ENCODE data around the gene EFNA5. TPM values are rescaled to one million over a fixed set of nuclear protein-coding genes. Genes with fewer than 3 reads are reported as not detected.

The EFNA5 gene
- total RNA-seq, 2 donors from 2014 or later: 5.6 to 7.2 TPM

DNA sequence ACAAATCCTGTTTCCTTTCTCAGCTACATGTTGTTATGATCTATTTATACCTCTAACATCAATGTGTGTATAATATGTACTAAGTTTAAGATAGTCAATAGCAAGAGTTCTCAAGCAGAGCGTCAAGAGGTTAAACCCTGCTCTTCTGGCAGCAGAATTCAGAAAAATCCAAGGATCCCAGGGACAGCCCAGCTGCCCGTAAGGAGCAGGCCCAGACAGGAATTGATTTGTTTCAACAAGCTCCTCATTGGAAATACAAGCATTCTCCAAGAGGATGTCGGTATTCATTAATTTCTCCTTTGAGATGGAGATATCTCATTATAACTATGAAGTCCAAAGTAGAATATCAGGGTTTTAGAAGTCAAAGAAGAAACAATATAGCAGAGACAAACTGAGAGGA, 14.9 kb downstream of the EFNA5 start:
- no peak overlapping the region for H3K4me3 ChIP-seq
- H3K4me1 ChIP-seq (replicated peaks): no peaks in the 10 kb centered on the region
- TF ChIP-seq POLR2A (IDR thresholded peaks at IDR 0.05) (no peak), POLR2AphosphoS5 (IDR thresholded peaks at IDR 0.05) (no peak)
- TF ChIP-seq, protein P1, sequence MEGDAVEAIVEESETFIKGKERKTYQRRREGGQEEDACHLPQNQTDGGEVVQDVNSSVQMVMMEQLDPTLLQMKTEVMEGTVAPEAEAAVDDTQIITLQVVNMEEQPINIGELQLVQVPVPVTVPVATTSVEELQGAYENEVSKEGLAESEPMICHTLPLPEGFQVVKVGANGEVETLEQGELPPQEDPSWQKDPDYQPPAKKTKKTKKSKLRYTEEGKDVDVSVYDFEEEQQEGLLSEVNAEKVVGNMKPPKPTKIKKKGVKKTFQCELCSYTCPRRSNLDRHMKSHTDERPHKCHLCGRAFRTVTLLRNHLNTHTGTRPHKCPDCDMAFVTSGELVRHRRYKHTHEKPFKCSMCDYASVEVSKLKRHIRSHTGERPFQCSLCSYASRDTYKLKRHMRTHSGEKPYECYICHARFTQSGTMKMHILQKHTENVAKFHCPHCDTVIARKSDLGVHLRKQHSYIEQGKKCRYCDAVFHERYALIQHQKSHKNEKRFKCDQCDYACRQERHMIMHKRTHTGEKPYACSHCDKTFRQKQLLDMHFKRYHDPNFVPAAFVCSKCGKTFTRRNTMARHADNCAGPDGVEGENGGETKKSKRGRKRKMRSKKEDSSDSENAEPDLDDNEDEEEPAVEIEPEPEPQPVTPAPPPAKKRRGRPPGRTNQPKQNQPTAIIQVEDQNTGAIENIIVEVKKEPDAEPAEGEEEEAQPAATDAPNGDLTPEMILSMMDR (IDR thresholded peaks at IDR 0.05): no peak
- intact Hi-C loops (cut with DNase I): no loop called here
- H3K27ac ChIP-seq: no peak overlapping the region
- H3K36me3 ChIP-seq: no peaks in the 10 kb centered on the region
- H3K27me3 ChIP-seq (replicated peaks; ENCODE audit: insufficient read depth): no peaks in the 10 kb centered on the region
- no peaks in the 10 kb centered on the region for H3K9me3 ChIP-seq
- no peak for DNase-seq (ENCODE audit: low spot score)
- WGBS: 63% methylated on average over 3 of the region's 3 CpGs

DNA sequence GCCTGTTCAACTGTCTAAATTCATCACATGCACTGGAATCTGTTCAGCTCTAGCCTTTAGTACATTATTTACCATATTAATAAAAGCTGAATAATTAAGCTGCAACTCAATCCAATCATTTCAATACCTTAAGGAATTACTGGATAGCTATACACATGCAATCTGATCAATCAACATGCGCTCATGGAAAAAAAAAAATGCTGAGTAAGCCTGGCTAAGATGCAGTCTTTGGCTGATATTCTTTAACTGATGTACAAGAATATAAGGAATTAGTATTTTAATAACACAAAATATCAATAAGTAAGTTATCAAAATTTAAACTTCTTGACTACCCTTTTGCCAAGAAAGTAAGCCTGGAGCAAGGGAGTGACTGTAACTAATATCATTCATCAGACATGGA, 15.9 kb downstream of the EFNA5 start:
- Histone ChIP-seq H3K4me1 (replicated peaks) (no peaks in the 10 kb centered on the region), H3K27me3 (replicated peaks; ENCODE audit: insufficient read depth) (no peaks in the 10 kb centered on the region), H3K4me3 (no peak overlapping the region), H3K36me3 (no peaks in the 10 kb centered on the region), H3K27ac (no peak overlapping the region), H3K9me3 (no peaks in the 10 kb centered on the region)
- WGBS: 100% methylated on average over 1 of the region's 1 CpG
- no peak for DNase-seq (ENCODE audit: low spot score)
- TF ChIP-seq POLR2AphosphoS5 (IDR thresholded peaks at IDR 0.05): no peak
- TF ChIP-seq, protein P1 (IDR thresholded peaks at IDR 0.05): no peak
- no peak for TF ChIP-seq POLR2A (IDR thresholded peaks at IDR 0.05)
- intact Hi-C loops (cut with DNase I): no loop called here

DNA sequence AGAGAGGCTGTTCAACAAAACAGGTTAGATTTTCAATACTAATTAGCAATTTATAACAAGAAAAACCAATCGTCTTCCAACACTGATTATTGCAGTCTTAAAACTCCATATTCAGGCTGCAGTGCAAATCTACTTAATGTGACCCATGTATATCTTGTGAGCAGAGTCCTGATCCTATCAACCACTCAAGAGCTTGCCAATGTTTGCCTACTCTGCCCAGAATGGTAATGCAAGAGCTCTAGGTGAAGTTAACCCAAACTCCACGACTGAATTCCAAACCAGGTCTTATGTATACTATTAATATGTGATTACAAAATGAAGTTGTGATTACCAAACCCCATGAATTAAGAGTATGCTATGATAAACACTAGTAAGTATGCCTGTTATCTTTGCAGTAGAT, 17.1 kb downstream of the EFNA5 start:
- no peak for TF ChIP-seq POLR2AphosphoS5 (IDR thresholded peaks at IDR 0.05)
- TF ChIP-seq, protein P1 (IDR thresholded peaks at IDR 0.05): no peak
- TF ChIP-seq POLR2A (IDR thresholded peaks at IDR 0.05): no peak
- no peaks in the 10 kb centered on the region for H3K4me1 ChIP-seq (replicated peaks)
- no peak overlapping the region for H3K27ac ChIP-seq
- H3K9me3 ChIP-seq: no peaks in the 10 kb centered on the region
- intact Hi-C loops (cut with DNase I): no loop called here
- 50% methylated on average over 2 of the region's 2 CpGs for WGBS
- DNase-seq (ENCODE audit: low spot score): no peak
- no peaks in the 10 kb centered on the region for H3K27me3 ChIP-seq (replicated peaks; ENCODE audit: insufficient read depth)
- no peaks in the 10 kb centered on the region for H3K36me3 ChIP-seq
- no peak overlapping the region for H3K4me3 ChIP-seq

DNA sequence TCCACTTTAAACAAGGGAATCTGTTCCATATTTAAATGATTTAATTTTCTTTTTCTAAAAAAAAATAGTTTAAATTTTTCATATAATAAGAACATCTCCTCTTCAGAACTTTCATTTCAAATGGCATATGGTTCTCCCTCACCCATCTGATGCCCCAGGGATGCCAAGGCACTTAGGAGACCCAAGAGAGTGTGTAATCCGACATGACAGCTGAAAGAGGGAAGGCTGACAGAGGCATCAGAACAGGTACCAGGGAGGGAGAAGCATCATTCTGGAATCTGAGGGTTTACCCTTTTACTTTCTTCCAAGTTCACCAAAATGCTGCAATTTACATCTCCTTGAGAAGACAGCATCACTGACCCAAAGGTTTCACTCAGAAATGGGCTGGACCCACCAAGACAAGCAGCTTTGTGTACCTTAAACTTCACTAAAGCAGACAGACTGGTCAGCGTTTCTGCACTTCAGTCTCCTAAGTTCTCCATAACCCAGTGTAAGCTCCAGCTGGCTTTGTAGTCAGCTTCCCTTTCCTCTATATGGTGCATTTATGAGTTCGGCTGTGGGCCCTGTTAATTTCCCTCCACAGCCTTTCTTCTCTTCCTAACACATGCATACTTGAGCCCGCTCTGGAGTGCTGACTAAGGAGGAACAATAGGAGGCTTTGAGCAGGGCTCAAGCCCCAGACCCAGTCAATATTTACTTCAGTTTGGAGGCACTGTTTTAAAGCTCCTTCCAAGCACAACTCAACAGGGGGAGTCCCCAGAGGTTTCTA, 17.7 kb downstream of the EFNA5 start:
- Histone ChIP-seq H3K27ac (no peak overlapping the region), H3K9me3 (no peaks in the 10 kb centered on the region), H3K4me3 (no peak overlapping the region), H3K36me3 (no peaks in the 10 kb centered on the region), H3K27me3 (replicated peaks; ENCODE audit: insufficient read depth) (no peaks in the 10 kb centered on the region), H3K4me1 (replicated peaks) (no peaks in the 10 kb centered on the region)
- intact Hi-C loops (cut with DNase I): no loop called here
- TF ChIP-seq POLR2A (IDR thresholded peaks at IDR 0.05) (no peak), POLR2AphosphoS5 (IDR thresholded peaks at IDR 0.05) (no peak)
- TF ChIP-seq, protein P1 (IDR thresholded peaks at IDR 0.05): no peak
- WGBS: 60% methylated on average over 4 of the region's 4 CpGs
- DNase-seq (ENCODE audit: low spot score): no peak

DNA sequence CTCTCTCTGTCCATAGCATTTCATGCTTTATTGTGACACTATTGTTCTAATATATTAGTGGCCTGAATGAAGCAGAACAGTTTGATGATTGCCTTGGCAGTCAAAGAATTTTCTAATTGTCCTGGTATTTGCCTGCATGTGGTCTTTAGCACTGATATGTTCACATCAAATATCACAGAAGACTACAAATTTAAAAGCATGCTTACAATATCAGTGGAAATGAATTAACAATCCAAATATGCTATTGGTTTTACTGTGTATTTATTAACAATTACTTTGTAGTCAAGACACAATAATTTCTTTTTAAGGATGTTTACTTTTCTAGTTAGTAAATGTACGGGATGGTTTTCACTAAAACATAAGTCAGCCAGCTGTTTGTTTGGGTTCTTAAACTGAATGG, 18.3 kb downstream of the EFNA5 start:
- DNase-seq (ENCODE audit: low spot score): no peak
- TF ChIP-seq, protein P1 (IDR thresholded peaks at IDR 0.05): no peak
- no peak for TF ChIP-seq POLR2A (IDR thresholded peaks at IDR 0.05)
- no peak for TF ChIP-seq POLR2AphosphoS5 (IDR thresholded peaks at IDR 0.05)
- Histone ChIP-seq H3K27ac (no peak overlapping the region), H3K36me3 (no peaks in the 10 kb centered on the region), H3K27me3 (replicated peaks; ENCODE audit: insufficient read depth) (no peaks in the 10 kb centered on the region), H3K4me3 (no peak overlapping the region), H3K4me1 (replicated peaks) (no peaks in the 10 kb centered on the region), H3K9me3 (no peaks in the 10 kb centered on the region)
- intact Hi-C loops (cut with DNase I): no loop called here
- WGBS: 34% methylated on average over 1 of the region's 1 CpG

All from prostate gland (tissue), 2 donors.